HL-60 (cell line): ENCODE data around the gene CCSER1.

Experiments used
- DNase-seq, 2 experiments: peaks; one replicate each; pipeline ENCODE4 v3.0.0-alpha.2; 2010 to 2020; ENCODE audit warnings: low read depth in 1 of 2, low spot score in 1 of 2
- H3K27ac ChIP-seq: fragments of 250-450 bp; sonication (Bioruptor Pico); replicated peaks from 2 replicates; pipeline ENCODE4 v1.5.1; 2020; ENCODE audit warnings: mild to moderate bottlenecking, moderate library complexity
- H3K27me3 ChIP-seq: fragments of 250-450 bp; sonication (Bioruptor Pico); 2 replicates; pipeline ENCODE4 v1.5.1; 2021; ENCODE audit warnings: mild to moderate bottlenecking, moderate library complexity; ENCODE audit not compliant: insufficient read depth, poor library complexity, severe bottlenecking
- H3K4me3 ChIP-seq: replicated peaks from 2 replicates; pipeline ENCODE4 v1.5.1; 2011; ENCODE audit warnings: mild to moderate bottlenecking, control low read depth, low read length; ENCODE audit not compliant: insufficient read depth
- GABPA ChIP-seq: IDR thresholded peaks from 2 replicates; pipeline ENCODE4 v1.6.1; 2012; ENCODE audit warnings: low read depth
- POLR2AphosphoS5 ChIP-seq: IDR thresholded peaks from 2 replicates; pipeline ENCODE4 v1.6.1; 2012; ENCODE audit warnings: low read depth
- SPI1 ChIP-seq: IDR thresholded peaks from 2 replicates; pipeline ENCODE4 v1.6.1; 2012; ENCODE audit warnings: low read depth, mild to moderate bottlenecking, borderline replicate concordance
- TF ChIP-seq, protein P1 (sequence below): IDR thresholded peaks from one replicate; pipeline ENCODE4 v1.5.1; 2011; ENCODE audit warnings: low read length, control low read depth, inconsistent platforms; ENCODE audit not compliant: insufficient read depth
- TF ChIP-seq, protein P2 (sequence below): IDR thresholded peaks from 2 replicates; pipeline ENCODE4 v1.6.1; 2012; ENCODE audit warnings: low read depth; ENCODE audit not compliant: insufficient replicate concordance

The CCSER1 gene

DNA sequence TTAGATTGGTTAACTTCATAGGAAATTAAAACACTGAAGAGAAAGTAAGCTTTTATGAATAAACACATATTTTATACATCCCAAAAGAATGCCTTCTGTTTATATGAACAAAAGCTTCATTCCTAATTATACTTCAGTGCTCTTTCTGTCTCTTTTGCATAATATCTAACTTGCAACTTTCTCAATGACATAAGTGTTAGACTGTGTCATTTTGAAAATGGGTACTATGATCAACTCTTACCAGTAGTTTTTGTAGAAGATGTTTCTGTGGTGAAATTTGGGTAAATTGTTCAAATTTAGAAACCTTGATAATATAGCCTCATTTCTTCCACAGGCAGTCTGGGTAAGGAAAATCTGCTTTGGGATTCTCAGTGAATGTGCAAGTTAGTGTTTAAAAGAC is 991.4 kb downstream of the CCSER1 start:
- no peaks in the 10 kb centered on the region for H3K27me3 ChIP-seq
- H3K27ac ChIP-seq = no peak overlapping the region
- H3K4me3 ChIP-seq = no peak overlapping the region
- TF ChIP-seq, protein P1, sequence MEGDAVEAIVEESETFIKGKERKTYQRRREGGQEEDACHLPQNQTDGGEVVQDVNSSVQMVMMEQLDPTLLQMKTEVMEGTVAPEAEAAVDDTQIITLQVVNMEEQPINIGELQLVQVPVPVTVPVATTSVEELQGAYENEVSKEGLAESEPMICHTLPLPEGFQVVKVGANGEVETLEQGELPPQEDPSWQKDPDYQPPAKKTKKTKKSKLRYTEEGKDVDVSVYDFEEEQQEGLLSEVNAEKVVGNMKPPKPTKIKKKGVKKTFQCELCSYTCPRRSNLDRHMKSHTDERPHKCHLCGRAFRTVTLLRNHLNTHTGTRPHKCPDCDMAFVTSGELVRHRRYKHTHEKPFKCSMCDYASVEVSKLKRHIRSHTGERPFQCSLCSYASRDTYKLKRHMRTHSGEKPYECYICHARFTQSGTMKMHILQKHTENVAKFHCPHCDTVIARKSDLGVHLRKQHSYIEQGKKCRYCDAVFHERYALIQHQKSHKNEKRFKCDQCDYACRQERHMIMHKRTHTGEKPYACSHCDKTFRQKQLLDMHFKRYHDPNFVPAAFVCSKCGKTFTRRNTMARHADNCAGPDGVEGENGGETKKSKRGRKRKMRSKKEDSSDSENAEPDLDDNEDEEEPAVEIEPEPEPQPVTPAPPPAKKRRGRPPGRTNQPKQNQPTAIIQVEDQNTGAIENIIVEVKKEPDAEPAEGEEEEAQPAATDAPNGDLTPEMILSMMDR = no peak
- TF ChIP-seq POLR2AphosphoS5 (no peak), GABPA (no peak), SPI1 (no peak)
- TF ChIP-seq, protein P2, sequence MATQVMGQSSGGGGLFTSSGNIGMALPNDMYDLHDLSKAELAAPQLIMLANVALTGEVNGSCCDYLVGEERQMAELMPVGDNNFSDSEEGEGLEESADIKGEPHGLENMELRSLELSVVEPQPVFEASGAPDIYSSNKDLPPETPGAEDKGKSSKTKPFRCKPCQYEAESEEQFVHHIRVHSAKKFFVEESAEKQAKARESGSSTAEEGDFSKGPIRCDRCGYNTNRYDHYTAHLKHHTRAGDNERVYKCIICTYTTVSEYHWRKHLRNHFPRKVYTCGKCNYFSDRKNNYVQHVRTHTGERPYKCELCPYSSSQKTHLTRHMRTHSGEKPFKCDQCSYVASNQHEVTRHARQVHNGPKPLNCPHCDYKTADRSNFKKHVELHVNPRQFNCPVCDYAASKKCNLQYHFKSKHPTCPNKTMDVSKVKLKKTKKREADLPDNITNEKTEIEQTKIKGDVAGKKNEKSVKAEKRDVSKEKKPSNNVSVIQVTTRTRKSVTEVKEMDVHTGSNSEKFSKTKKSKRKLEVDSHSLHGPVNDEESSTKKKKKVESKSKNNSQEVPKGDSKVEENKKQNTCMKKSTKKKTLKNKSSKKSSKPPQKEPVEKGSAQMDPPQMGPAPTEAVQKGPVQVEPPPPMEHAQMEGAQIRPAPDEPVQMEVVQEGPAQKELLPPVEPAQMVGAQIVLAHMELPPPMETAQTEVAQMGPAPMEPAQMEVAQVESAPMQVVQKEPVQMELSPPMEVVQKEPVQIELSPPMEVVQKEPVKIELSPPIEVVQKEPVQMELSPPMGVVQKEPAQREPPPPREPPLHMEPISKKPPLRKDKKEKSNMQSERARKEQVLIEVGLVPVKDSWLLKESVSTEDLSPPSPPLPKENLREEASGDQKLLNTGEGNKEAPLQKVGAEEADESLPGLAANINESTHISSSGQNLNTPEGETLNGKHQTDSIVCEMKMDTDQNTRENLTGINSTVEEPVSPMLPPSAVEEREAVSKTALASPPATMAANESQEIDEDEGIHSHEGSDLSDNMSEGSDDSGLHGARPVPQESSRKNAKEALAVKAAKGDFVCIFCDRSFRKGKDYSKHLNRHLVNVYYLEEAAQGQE = no peak
- no peak for DNase-seq

- Histone ChIP-seq H3K27me3 (no peaks in the 10 kb centered on the region), H3K4me3 (no peak overlapping the region), H3K27ac (no peak overlapping the region)
- DNase-seq = no peak
- TF ChIP-seq, protein P2 = no peak
- no peak for TF ChIP-seq SPI1
Observed at GRCh38 chr4:91123742-91124141, 996.5 kb downstream of the CCSER1 start.

GRCh38 chr4:91127192-91127591 is 1000.0 kb downstream of the CCSER1 start:
- TF ChIP-seq, protein P2 = no peak
- no peak for TF ChIP-seq SPI1
- TF ChIP-seq, protein P1 = no peak
- TF ChIP-seq POLR2AphosphoS5 = no peak
- TF ChIP-seq GABPA = no peak
- no peak overlapping the region for H3K27ac ChIP-seq
- DNase-seq = no peak
- H3K27me3 ChIP-seq = no peaks in the 10 kb centered on the region
- no peak overlapping the region for H3K4me3 ChIP-seq

DNA sequence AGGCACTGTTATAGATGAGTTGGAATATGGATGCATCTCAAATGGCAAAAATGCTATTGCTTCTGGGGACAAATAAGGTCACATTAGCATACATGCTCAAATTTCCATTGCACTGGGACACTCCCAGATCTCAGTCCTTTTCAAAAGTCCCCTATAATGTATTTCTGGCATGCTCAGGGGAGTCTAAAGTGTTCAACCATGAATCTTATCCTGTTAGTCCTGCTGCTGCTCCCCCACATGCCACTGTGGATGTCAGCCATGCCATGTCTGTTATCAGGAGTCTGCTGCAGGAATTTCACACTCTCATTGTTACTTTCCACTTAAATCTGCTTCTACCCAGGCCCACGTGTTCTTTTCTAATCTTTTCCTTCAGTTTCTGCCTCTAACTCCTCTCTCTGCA is 1000.6 kb downstream of the CCSER1 start:
- DNase-seq = no peak
- TF ChIP-seq POLR2AphosphoS5 (no peak), GABPA (no peak)
- TF ChIP-seq, protein P1 = no peak
- TF ChIP-seq, protein P2 = no peak
- Histone ChIP-seq H3K27ac (no peak overlapping the region), H3K4me3 (no peak overlapping the region), H3K27me3 (no peaks in the 10 kb centered on the region)
